Ovary (tissue), 9 donors: ENCODE data around the gene IL17REL. TPM values are rescaled to one million over a fixed set of nuclear protein-coding genes. Genes with fewer than 3 reads are reported as not detected.

Experiments
- DNase-seq, 5 donors: peaks; one replicate each; pipeline ENCODE4 v3.0.0-alpha.2; 2019 to 2020
- H3K27ac ChIP-seq, 2 donors: fragments of 200-600 bp; one replicate each; pipeline versions ENCODE4 v1.5.1 to v1.8.0; 2019 to 2022
- H3K27me3 ChIP-seq: fragments of 200-600 bp; one replicate; pipeline ENCODE4 v1.8.0; 2022
- H3K36me3 ChIP-seq: fragments of 200-600 bp; sonication (generic); one replicate; pipeline ENCODE4 v1.5.1; 2019
- H3K4me1 ChIP-seq: one replicate; pipeline ENCODE4 v1.8.1; 2013; ENCODE audit warnings: mild to moderate bottlenecking, moderate library complexity; ENCODE audit not compliant: insufficient read depth
- H3K4me3 ChIP-seq: fragments of 200-600 bp; sonication (generic); one replicate; pipeline ENCODE4 v1.5.1; 2017
- H3K9me3 ChIP-seq, 2 donors: fragments of 200-600 bp in 1 of 2; sonication (generic) in 1 of 2; one replicate each; pipeline versions ENCODE4 v1.5.1 to v1.8.1; 2013 to 2019; ENCODE audit warnings: mild to moderate bottlenecking in 1 of 2, moderate library complexity in 1 of 2
- EP300 ChIP-seq: sonication (generic); formaldehyde crosslinking; IDR thresholded peaks from one replicate; pipeline ENCODE4 v1.6.1; 2017; ENCODE audit warnings: antibody characterized with exemption
- POLR2A ChIP-seq: fragments of 450-650 bp; IDR thresholded peaks from one replicate; pipeline ENCODE4 v1.6.1; 2017; ENCODE audit warnings: antibody characterized with exemption, mild to moderate bottlenecking, moderate library complexity
- WGBS, 3 donors: extraction: QIAGEN DNeasy Blood & Tissue Kit in 1 of 3; methylation state at CpG; one replicate each; pipeline versions ENCODE4 v1.1.5 to v1.1.7; 2013 to 2017; 5-methylcytosine and 5-hydroxymethylcytosine counted together
- intact Hi-C, 4 donors: fragments of 100-400 bp; cut with DNase I; formaldehyde crosslinking; loops; one replicate each; pipeline versions ENCODE4 v1.11.0 to v1.15.1; 2022 to 2023
- polyA plus RNA-seq, 2 donors: library from polyadenylated mRNA; stranded (reverse); fragments of 200-250 nt in 1 of 2; fragments of 350-450 nt in 1 of 2; fragmentation: Illumina TruSeq in 1 of 2; extraction: RNeasy Lipid Tissue Mini Kit (QIAGEN cat#74804) in 1 of 2; gene quantifications; one replicate each; pipeline ENCODE4 v1.2.3, GENCODE V29; 2013 to 2014
- total RNA-seq, 7 donors: library from RNA; depleted of rRNA in 2 of 7; stranded (reverse); fragments of >200 nt in 2 of 7; fragmentation: NEBNext Ultra II Directional in 3 of 7; extraction: Animal tissue kit (Norgen Biotek cat#: 25700) in 3 of 7; gene quantifications; one replicate each; pipeline versions ENCODE4 v1.1.0 to v1.2.4, GENCODE V29; 2016 to 2023
- TF ChIP-seq, protein P1 (sequence below), 3 donors: fragments of 450-650 bp in 2 of 3; fragments of 200-600 bp in 1 of 3; IDR thresholded peaks; one replicate each; pipeline versions ENCODE4 v1.5.1 to v1.8.0; 2016 to 2022; ENCODE audit warnings: antibody characterized with exemption in 3 of 3, mild to moderate bottlenecking in 1 of 3
- donor health status: DM: no; HTN: no; CAD: no; lungs with moderate emphysema.
- donor health status: DM: no; HTN: no; CAD: no.
- donor health status: Bipolar disorder and iron deficiency.
- donor health status: DM: yes; HTN: yes; CAD: no.
- donor health status: DM: no; HTN: no; CAD: no.
- donor health status: DM: yes; HTN: yes; CAD: no.

IL17REL gene
- total and polyA plus RNA-seq, 9 donors = 0.05 to 0.18 (median 0.10) TPM; not detected in 5

DNA sequence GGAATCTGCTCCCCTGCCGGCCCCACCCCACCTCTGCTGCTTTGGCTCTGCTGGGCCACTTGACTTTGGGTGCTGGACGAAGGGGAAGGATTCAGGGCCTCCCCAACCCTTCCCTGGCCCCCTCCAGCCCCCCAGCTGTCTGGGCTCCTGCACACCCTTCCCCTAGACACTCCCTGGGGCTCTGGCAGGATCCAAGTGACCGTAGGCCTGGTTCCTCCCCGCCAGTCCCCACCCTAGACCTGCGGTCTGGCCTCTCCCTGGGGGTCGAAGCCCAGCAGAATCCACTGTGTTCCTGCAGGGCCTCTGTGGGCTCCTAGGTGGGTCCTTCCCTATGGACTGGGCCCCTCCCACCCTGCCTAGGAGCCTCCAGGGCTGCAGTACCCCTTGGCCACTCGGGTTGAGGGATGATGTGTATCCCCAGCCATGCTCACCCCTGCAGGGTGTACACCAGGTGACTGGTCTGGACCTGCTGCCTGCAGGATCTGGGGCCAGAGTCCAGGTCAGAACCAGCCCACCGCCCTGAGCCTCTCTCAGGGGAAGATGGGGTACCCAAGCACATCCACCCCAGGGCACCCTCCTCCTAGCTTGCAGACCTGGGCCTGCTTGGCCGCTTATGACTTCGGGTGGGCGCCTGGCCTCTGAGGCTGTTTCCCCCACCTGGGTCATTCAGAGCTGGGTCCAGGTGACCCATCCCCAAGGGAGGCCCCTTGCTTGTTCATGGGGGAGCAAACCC is 46.4 kb downstream of the IL17REL start:
- Histone ChIP-seq H3K27me3 (no peaks in the 10 kb centered on the region), H3K4me3 (no peak overlapping the region), H3K27ac (peak overlapping the region; percentile 49 to 75), H3K9me3 (no peaks in the 10 kb centered on the region), H3K4me1 (peaks cover 34% of the 10 kb centered on the region), H3K36me3 (no peaks in the 10 kb centered on the region)
- intact Hi-C loops = loop anchor here in 2 of 4 donors (5.0 kb wide), 1 partner anchor 34 kb away; no protein-coding TSS in a partner anchor
- peak in 4 of 5 donors; percentile 13 to 47 (median 35) for DNase-seq
- 88 to 92% (median 90%) methylated on average over 9 to 11 of the region's 11 CpGs for WGBS, 3 donors
- no peak for TF ChIP-seq POLR2A
- TF ChIP-seq EP300 = no peak
- TF ChIP-seq, protein P1, sequence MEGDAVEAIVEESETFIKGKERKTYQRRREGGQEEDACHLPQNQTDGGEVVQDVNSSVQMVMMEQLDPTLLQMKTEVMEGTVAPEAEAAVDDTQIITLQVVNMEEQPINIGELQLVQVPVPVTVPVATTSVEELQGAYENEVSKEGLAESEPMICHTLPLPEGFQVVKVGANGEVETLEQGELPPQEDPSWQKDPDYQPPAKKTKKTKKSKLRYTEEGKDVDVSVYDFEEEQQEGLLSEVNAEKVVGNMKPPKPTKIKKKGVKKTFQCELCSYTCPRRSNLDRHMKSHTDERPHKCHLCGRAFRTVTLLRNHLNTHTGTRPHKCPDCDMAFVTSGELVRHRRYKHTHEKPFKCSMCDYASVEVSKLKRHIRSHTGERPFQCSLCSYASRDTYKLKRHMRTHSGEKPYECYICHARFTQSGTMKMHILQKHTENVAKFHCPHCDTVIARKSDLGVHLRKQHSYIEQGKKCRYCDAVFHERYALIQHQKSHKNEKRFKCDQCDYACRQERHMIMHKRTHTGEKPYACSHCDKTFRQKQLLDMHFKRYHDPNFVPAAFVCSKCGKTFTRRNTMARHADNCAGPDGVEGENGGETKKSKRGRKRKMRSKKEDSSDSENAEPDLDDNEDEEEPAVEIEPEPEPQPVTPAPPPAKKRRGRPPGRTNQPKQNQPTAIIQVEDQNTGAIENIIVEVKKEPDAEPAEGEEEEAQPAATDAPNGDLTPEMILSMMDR (IDR thresholded peaks at IDR 0.05) = no peak

GRCh38 chr22:49965091-49966040 is 47.2 kb downstream of the IL17REL start:
- no peaks in the 10 kb centered on the region for H3K27me3 ChIP-seq
- intact Hi-C loops = loop anchor here in 2 of 4 donors (5.0 kb wide), 1 partner anchor 33 kb away; no protein-coding TSS in a partner anchor
- DNase-seq = peak; percentile 16 to 45 (median 35)
- no peak overlapping the region for H3K4me3 ChIP-seq
- 87 to 92% (median 89%) methylated on average over 22 of the region's 22 CpGs for WGBS, 3 donors
- peak overlapping the region; percentile 20 to 49 for H3K27ac ChIP-seq
- H3K36me3 ChIP-seq = no peaks in the 10 kb centered on the region
- H3K9me3 ChIP-seq = no peaks in the 10 kb centered on the region
- H3K4me1 ChIP-seq = peaks cover 29% of the 10 kb centered on the region
- TF ChIP-seq POLR2A = no peak
- TF ChIP-seq, protein P1 (IDR thresholded peaks at IDR 0.05) = no peak
- no peak for TF ChIP-seq EP300

DNA sequence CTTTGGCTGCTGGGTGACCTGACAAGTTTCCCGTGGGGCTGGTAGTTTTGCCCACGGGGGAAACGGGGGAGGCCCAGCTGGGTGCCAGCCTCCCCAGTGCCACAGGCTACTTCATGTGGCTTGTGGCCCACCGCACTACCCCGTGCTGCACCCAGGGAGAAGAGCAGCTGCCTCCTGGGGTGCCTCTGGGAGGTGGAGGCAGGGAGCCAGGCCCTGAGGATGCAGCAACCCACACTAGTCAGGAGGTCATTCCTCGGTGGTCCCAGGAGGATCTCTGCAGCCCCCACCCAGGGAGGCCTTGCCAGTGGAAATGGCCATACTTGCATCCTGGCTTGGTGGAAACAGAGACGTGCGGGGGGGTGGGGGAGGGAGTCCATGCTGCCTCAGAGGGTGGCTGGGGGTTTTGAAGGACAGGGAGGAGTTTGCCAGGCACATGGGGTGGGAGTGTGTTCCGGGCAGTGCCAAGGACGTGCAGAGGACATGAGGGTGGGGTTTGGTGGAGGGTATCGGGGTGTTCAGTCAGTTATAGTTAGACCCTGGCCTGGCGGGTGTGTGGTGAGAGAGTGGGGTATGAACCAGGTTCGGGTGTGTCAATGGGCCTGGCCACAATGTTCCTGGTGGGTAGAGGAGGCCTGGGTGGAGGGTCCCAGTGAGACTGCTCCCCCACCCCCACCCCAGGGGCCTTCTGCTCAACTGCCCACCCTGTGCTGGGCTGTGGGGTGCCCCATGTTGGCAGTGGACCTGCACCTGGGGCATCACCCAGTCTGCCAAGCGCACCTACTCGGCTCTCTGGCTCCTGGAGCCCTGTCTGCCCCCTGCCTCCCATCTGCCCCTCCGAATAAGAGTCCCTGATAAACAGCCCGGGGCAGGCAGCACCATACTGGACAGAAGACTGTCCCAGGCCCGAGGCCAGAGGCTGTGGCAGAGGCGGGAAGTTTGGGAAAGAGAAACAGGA is 48.2 kb downstream of the IL17REL start:
- intact Hi-C loops = loop anchor here in 2 of 4 donors (5.0 kb wide), 1 partner anchor 32 kb away; no protein-coding TSS in a partner anchor
- peak in 4 of 5 donors; percentile 28 to 45 (median 42) for DNase-seq
- Histone ChIP-seq H3K36me3 (no peaks in the 10 kb centered on the region), H3K9me3 (no peaks in the 10 kb centered on the region), H3K4me1 (peaks cover 28% of the 10 kb centered on the region), H3K27me3 (no peaks in the 10 kb centered on the region), H3K27ac (peak overlapping the region in 1 of 2 donors; percentile 20), H3K4me3 (no peak overlapping the region)
- 77 to 79% (median 78%) methylated on average over 18 to 19 of the region's 19 CpGs for WGBS, 3 donors
- no peak for TF ChIP-seq EP300
- no peak for TF ChIP-seq POLR2A
- TF ChIP-seq, protein P1 (IDR thresholded peaks at IDR 0.05) = no peak
